Activated gamma-delta T cell (primary cell): Measurements from ENCODE around the gene UBE2C.
"Not testable (repeated sequence)": the region's sequence is repeated elsewhere in the genome, so short reads cannot be mapped to it uniquely, and the experiment has no call there.

ENCODE experiments used
- DNase-seq: peaks from one replicate; lab custom pipeline; 2025; lab: John Stamatoyannopoulos, UW

The UBE2C gene

GRCh38 chr20:45797955-45798354, 14.5 kb upstream of the UBE2C start:
- DNase-seq, result not testable (repeated sequence)

DNA sequence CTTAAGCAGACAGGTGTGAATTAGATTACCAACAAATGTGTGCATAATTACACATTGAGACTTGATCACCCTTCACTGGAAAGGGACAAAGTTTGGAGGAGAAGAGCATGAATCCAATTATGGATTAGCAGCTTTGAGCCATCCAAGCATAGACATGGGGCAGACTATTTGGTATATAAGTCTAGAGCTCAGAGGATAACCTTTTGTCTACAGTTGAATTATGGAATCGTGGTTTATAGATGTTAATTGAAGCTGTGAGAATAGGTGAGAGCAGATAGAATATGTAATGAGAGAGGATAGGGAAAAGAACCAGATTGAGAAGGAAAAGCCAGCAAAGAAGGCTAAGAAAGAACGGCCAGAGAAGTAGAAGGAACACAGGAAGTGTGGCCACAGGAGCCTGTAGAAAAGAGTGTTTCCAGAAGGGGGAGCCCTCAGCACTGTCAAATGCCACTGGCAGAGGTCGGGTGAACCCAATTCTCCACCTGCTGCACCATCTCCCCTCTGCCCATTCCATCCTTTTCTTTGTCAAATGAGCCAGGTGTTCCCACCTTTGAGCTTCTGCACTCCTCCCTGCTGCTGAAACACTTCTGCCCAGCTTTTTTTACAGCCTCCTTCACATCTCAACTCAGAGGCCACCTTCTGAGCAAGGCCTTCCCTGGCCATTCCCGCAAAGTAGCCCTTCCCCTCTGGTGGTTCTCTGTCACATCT, 13.4 kb upstream of the UBE2C start:
- DNase-seq, result no peak

- DNase-seq, result no peak
Observed at GRCh38 chr20:45801851-45802250, 10.6 kb upstream of the UBE2C start.

DNA sequence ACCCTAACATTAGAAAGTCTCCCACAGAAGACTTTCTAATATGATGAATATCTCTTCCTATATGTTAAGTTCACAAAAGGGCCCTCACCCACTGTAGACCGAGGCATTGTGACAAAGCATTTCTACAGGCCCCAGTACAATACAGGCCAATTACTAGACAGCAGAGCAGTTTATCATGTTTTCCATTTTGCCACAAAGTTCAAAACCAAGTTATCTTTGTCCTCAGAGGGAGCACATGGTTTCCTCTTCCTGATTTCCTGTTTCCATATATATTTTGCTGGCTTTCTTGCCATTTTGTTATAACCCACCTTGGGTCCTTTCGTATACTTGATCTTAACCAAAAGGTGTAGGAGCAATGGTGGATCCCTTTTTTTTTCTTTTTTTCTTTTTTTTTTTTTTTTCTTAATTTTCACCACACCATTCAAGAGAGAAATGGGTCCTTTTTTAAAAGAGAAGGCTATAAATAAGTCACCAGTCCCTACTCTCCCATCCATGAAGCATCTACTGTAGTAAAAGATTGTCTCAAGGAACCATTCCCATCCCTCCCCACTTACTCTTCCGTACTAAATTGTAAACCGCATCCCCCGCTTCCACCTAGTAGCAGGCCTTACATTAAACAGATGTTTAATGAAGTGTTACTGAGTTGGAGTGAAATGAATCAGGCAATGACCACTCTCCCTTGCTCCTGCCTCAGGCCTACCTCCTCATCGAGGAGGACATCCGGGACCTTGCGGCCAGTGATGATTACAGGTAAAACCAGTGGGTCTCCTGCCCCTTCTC, 2.1 kb upstream of the UBE2C start:
- DNase-seq, result no peak

- no peak for DNase-seq
Observed at GRCh38 chr20:45813006-45813340, 529 bp downstream of the UBE2C start.

DNA sequence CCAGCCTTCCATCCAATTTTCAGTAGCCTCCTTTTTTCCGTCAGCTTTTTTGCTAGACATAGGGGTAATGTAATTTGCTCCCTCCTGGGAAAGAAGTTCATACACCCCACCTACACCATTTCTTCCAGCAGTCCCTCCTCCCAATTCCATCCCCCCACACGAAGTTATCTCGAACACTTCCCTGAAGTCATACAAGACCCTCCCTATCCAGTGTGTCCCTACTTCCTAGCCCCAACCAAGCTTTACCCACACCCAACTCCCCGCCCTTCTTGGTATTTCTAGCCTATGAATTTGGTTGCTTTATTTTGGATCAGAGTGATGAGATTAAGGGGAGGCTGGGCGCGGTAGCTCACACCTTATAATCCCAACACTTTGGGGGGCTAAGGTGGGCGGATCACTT, 1.0 kb downstream of the UBE2C start:
- DNase-seq, result no peak

DNA sequence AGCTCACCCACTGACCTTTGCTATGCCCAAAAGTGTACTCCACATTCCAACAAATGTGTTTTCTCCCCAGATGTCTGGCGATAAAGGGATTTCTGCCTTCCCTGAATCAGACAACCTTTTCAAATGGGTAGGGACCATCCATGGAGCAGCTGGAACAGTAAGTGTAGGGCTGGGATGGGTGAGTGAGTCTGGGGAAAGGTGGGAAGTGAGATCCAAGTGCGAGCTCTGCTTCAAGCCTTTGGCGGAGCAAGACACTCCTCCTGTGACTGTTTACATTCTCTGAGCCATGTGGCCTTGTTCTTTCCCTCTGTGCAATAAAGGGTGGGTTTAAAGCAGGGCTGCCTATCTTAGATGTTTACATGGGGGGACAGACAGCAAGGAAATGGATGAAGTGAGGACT, 1.9 kb downstream of the UBE2C start:
- no peak for DNase-seq

DNA sequence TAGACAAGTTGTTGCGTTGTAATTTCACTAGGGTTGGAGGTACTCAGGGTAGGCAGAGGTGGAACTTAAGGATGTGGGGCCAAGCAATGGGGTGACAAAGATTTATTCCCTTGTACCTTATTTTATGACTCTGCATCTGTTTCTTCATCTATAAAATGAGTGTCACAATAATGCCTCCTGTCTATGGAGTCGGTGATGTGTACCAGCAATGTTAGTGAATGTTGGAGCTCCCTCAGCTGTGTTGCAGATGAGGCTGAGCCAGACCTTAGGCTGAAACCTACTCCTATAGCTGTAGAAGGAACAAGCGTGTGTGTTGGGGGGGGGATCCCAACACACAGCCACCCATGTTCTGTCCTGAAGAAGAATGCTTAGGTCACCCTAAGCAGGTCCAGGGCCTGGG, 4.5 kb downstream of the UBE2C start:
- DNase-seq, result no peak

GRCh38 chr20:45817376-45818194, 5.1 kb downstream of the UBE2C start:
- no peak for DNase-seq

DNA sequence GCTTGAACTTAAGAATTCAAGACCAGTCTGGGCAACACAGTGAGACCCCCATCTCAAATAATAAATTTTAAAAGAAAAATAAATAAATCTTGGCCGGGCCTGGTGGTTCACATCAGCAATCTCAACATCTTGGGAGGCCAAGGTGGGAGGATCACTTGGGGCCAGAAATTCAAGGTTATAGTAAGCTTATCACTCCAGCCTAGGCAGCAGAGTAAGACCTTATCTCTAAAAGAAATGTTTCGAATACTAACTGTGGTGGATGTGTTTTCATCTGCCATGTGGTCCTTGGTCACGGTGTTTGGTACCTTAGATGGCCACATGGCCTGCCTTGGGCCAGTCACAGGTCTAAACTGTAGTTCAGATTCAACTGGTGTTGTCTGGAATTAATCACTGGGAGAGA, 5.8 kb downstream of the UBE2C start:
- DNase-seq, result no peak

GRCh38 chr20:45819466-45819865, 7.0 kb downstream of the UBE2C start:
- DNase-seq, result no peak

DNA sequence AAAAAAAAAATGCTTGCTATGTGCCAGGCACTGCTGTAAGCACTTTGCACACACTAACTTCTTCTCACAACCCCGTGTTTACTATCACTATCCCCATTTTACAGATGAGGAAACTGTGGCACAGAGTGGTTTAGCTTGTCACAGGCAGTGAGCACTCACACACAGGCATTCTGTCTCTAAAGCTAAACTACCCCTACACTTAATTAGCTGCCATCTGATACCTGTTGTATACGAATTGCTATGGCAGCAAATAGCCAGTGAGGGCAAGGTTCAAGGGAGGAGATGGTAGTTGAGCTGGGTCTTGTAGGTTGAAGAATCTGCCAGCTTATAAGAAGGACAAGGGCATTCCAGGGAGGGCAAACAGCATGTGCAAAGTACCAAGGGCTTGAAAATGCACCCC, 9.5 kb downstream of the UBE2C start:
- no peak for DNase-seq

GRCh38 chr20:45822857-45823256, 10.4 kb downstream of the UBE2C start:
- no peak for DNase-seq

DNA sequence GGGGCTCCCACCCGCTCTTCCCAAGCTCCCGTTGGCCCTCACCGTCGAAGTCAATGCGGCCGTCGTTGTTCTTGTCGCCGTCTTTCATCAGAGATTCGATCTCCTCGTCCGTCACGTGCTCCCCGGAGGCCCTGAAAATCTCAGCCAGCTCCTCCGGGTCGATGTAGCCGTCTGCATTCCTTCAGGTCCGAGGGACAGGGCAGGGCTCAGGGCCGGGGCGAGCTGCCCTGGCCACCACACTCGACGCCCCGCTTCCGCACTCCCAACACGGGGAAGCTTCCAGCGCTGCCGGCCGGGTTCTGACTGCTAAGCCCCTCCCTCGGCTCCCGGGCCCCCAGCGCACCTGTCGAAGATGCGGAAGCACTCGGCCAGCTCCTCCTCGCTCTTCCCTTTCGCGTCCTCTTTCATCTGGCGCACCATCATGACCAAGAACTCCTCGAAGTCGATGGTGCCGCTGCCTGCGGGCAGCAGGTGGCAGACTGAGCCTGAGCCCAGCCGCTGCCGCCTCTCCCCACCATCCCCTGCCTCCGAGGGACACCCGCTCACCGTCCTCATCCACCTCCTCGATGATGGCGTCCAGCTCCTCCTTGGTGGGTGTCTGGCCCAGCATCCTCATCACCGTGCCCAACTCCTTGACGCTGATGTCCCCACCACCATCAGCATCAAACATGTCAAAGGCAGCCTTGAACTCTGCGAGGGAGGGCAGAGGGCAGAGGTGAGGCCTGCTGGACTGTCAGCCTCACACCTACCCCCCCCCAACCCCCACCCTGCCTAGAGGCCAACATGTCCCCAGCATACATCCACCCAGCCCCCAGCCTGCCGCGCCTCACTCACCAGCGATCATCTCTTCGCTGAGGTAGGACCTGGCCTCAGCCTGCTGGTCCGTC, 11.7 kb downstream of the UBE2C start:
- no peak for DNase-seq

DNA sequence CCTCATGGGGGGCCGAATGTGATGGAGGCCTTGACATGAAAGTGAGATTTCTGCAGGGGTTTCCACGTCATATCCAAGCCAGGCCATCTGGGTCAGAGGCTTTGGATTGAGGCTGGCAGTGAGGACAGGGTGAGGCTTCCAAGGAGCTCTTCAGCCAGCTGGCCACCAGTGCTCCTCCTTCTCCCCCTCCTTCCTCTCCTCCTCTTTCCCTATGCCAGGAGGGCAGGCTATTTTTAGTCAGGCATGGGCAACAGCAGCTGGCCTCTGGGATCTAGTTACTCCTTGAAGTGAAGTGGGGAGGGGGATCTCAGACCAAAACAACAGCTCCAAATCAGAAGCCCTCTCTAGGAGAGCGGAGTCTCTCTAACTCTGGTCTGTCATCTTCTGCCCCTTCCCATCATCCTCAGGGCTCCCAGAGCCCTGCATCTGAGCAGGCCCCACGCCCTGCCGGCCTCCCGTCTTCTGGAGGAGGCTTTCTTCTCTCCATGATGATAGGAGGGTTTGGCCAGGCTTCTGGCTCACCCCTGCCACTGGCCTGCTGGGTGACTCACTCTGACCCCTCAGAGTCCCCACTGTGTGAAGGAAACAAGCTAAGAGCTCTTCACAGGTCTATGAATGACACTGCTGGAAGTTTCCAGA, 14.1 kb downstream of the UBE2C start:
- no peak for DNase-seq

- DNase-seq, result no peak
Observed at GRCh38 chr20:45827030-45827652, 14.7 kb downstream of the UBE2C start, which contains the start of gene TNNC2. Gene TNNC2, minus strand, starts transcription at chr20:45827312. Its CDS starts 64 bp downstream, at chr20:45827248.

DNA sequence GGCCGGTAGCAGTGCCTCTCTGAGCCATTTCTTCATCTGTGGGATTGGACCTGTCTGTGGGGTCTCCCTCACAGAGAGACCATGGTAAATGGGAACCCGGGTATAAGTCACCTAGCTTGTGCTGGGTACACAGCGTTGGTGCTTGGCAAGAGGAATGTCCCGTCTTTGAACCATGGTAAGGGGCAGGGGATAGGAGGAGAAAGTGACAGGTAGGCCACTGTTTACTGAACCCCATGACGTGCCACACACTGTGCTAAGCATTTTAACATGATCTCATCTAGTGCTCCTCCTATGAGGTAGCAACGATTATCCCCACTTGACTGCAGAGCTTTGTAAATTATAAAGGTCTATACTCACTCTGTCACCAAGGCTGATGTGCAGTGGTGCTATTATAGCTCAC, 15.3 kb downstream of the UBE2C start:
- DNase-seq, result no peak

- DNase-seq, result no peak
Observed at GRCh38 chr20:45828589-45828988, 16.1 kb downstream of the UBE2C start.

- DNase-seq, result not testable (repeated sequence)
Observed at GRCh38 chr20:45829673-45830106, 17.2 kb downstream of the UBE2C start.

DNA sequence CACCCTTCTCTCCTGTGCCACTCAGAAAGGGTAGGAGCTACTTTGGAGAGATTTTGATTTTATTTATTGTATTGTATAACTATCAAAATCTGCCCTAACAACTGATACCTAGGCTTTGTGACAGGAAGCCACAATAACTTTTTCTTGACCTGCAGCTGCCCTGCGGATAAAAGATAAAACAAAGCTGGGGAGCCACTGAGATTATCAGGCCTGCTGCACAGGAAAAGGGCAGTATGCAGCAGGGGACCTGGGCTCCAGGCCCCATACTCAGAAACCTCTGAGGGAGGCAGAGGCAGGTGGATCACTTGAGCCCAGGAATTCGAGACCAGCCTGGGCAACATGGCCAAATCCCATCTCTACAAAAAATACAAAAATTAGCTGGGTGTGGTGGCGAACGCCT, 20.2 kb downstream of the UBE2C start:
- DNase-seq, result no peak
